CD4-positive, alpha-beta T cell treated with Interleukin-10 for 1 hour (primary cell): ENCODE data around the gene CFDP1.
"Not testable (repeated sequence)": the region's sequence is repeated elsewhere in the genome, so short reads cannot be mapped to it uniquely, and the experiment has no call there.

Experiments used
- DNase-seq: peaks from one replicate; pipeline ENCODE4 v3.0.0-alpha.2; 2020

CFDP1 gene

DNA sequence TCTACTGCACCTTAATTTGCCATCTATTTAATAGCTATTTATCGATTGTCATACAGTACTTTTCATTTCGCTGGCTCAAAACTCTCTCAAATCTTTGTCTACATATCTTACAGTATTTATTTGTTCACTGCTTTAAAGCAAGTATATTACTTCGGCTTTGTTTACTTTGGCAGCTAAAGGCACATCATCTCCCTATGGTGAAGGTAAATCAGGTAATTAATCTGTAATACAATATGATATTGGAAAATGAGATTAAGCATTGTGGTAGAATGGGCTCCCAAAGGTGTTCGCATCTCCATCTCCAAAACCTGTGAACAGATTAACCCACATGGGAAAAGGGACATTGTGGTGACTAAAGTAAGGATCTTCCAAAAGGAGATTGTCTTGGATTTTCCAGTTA lies 24.7 kb upstream of the CFDP1 start:
- DNase-seq, result no peak

DNA sequence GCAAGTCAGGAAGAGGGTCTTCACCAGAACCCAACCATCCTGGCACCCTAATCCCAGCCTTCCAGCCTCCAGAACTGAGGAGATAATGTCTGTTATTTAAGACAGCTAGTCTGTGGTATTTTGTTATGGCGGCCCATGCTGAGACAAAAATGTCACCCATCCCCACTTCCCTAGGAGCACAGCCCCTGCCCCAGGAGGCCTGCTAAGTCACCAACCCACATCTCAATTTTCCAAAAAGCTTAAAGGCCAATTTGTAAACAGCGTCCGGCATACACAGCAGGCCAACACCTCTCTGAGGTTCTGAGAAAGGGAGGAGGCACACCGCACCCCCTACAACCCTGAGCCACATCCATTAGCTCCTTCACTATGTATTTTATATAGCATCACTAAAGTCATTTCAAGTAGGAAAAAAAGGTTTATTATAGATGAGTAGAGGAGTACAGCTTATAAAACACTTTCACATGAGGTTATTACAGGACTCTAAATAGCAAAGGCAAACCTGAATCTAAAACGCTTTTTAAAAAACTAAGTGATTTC lies 24.2 kb upstream of the CFDP1 start:
- no peak for DNase-seq

DNA sequence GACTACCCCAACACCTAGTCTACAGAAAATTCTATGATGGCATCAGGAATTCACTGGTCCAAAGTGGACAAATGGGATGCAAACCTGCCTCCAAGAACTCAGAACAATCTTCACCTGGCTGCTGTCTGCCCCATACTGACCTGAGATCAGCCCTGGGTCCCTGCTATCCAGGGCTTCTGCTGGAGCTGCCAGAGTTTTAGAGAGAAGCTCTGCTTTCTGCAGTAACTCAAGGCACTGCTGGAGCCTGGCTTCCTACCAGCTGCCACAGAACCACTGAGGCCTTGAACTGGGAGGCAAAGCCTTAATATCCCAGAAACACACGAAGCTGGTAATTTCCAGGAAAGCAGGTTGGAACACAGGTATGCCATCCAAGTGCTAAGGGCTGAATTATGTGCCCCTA lies 23.7 kb upstream of the CFDP1 start:
- DNase-seq, result no peak

DNA sequence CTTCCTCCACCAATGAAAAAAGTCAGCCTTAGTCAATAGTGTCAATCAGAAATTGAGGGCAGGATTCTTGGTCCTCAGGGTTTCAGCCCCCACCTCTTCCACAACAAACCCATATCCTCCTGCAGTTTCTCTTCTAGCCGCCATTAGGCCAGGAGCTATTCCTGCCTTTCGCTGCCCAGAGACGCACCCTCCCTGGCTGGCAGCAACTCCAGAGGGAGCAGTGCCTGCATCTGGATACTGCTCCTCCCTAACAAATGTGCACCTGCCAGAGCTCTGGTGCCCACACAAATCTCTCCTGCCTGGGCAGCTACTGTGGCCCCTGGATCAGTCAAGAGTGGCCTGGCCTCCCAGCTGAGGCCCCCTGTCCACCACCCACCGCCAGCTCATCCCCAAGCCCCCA lies 23.2 kb upstream of the CFDP1 start:
- DNase-seq, result not testable (repeated sequence)

DNA sequence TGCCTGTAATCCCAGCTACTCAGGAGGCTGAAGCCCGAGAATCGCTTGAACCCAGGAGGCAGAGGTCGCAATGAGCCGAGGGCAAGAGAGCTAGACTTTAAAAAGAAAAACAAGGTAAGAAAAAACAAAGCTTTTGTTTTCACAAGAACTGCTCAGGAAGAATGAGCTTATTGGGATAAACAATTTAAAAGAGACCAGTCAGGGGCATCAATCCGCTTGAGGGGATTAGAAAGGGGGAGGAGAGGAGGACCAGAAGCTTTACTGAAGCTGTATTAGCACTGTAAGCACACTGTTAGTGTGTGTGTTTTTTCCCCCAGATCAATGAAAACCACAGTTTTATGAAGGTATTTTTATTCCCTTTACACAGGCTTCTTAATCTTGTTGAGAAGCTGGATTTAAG lies 22.4 kb upstream of the CFDP1 start:
- DNase-seq, result no peak

DNA sequence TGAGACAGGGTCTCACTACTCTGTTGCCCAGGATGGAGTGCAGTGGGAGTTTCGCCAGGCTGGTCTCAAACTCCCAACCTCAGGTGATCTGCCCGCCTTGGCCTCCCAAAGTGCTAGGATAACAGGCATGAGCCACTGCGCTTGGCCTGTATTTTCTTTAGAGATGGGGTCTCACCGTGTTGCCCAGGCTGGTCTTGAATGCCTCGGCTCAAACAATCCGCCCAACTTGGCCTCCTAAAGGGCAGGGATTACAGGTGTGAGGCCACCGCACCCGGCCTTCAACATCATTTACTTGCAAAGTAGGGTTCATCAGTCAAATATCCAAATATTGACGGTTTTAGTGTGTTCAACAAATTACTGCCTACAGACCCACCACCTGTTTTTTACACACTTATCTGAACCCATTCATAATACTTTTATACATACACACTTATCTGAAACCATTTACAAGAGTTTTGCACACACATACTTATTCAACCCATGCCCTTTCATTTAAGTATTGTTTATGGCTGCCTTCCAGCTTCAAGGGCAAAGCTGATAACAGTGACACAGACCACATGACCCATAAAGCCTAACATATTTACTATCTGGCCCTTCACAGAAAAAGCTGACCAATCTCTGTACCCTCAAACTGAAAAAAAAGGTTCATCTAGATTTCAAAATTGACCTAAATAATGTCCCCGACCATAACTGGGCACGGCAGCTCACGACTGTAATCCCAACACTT lies 19.3 kb upstream of the CFDP1 start:
- DNase-seq, result no peak

DNA sequence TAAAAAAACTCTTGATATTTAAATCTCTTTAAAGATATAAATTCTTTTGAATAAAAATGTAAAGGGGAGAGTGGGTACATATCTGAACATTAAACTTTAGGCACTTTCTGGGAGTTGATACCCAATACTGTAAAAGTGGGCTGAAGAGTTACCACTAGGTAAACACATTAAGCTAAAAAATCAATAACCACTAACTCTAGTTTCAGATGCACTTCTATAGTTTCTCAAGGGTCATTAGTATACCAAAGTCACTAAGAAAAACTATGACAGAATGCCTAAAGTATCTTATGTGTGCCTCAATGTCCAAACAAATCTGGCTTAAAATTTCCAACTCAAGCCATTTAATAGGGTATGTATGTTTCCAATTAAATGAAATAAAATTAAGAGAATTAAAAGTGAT lies 13.1 kb upstream of the CFDP1 start:
- DNase-seq, result no peak

DNA sequence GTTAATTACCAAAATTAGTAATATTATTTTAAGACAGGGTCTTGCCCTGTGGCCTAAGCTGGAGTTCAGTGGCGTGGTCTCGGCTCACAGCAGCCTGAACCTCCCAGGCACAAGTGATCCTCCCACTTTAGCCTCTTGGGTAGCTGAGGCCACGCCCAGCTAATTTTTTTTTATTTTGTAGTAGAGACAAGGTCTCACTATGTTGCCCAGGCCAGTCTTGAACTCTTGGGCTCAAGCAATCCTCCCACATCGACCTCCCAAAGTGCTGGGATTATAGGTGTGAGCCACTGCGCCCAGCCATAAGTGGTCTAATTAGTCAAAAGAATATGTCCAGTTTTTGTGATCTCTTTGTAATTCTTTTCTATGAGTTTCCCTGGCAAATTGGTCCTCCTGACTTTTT lies 12.0 kb upstream of the CFDP1 start:
- no peak for DNase-seq

DNA sequence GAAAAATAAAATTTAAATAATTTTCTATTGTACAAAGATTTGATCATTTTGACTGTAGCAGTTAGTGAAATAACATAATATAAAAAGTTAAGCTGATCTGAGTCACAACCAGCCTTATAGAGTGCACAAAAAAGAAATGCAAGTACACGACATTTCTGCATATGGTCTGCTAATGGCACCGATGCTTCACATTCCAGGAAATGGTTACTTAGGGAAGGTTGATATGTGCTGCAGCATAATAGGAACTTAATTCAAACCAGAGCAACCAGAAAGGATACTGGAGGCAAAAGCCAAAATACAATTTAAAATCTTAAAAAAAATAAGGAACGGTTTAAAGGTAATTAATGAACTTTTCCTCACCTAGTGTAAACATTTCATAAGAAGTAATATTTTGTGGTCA lies 10.0 kb upstream of the CFDP1 start:
- no peak for DNase-seq

DNA sequence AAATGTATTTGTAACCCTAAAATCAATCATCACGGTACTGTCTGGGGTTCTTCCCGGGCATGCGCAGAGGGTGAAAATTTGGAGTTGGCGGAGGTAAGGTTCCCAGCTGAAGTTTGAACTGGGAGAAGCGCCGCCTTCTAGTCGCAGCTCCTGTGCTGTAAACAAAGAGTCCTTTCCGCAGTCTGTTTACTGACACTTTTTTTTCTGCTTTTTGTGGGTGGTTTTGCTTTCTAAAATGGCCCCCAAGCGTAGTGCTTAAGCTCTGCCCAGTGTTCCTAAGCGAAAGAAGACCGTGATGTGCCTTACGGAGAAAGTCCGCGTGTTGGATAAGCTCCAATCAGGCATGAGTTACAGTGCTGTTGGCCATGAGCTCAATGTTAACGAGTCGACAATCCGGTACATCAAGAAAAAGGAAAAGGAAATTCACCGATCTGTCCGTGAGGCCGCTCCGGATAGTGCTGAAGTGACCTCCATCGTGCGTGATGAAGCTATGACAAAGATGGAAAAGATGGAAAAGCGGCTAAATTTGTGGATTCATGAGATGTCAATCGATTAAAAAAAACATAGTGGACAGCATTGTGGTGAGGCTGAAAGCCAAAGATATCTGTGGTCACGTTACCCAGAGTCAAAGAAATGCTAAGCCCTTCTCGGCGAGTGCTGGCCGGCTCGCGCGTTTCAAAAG lies 570 bp upstream of the CFDP1 start:
- peak; percentile 87 for DNase-seq

DNA sequence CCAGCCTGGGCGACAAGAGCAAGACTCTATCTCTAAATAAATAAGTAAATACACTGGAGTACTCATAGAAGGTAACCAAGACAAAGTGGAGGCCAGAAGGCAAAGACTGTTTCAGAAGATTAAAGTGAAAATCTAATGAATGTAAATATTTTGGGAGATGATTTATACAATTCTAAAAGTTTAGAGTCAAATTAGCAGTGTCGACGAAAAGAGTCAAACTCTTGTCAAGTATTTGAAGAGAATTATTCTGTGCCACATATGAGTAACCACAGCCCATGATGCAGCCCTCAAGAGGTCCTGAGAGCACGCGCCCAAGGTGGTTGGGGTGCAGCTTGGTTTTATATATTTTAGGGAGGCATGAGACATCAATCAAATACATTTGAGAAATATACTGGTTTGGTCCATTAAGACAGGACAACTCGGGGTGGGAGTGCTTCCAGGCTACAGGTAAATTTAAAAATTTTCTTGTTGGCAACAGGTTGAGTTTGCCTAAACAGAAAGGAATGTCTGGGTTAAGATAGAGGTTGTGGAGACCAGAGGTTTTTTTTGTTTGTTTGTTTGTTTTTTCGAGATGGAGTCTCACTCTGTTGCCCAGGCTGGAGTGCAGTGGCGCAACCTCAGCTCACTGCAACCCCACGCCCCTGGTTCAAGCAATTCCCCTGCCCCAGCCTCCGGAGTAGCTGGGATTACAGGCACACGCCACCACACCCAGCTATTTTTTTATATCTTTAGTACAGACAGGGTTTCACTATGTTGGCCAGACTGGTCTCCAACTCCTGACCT lies 3.5 kb downstream of the CFDP1 start:
- DNase-seq, result no peak

DNA sequence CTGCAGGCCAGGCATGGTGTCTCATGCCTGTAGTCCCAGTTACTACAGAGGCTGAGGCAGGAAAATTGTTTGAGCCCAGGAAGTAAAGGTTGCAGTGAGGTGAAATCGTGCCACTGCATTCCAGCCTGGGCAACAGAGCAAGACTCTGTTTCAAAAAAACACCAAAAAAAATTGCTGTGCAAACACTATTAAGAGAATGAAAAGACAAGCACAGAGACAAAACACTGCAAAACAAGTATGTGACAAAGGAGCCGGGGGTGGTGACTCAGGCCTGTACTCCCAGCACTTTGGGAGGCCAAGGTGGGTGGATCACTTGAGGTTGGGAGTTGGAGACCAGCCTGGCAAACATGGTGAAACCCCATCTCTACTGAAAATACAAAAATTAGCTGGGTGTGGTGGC lies 6.8 kb downstream of the CFDP1 start:
- DNase-seq, result not testable (repeated sequence)

DNA sequence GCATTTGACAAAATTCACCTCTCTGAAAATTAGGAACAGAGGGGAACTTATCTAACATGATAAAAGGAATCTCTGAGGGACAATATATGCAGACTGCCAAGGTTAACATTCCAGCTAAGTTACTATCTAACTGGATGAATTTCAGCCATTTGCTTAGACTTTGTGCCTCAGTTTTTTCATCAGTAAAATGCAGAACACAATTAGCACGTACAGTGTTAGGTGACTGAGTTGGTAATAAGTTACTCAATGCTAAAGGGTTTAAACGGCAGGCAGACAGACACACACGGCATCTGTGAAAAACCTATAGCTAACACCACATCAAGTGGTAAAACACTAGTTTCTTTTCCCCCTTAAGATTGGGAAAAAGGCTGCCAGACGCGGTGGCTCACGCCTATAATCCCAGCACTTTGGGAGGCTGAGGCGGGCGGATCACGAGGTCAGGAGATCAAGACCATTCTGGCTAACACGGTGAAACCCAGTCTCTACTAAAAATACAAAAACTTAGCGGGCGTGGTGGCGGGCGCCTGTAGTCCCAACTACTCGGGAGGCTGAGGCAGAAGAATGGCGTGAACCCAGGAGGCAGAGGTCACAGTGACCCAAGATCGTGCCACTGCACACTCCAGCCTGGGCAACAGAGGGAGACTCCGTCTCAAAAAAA lies 9.1 kb downstream of the CFDP1 start:
- DNase-seq, result not testable (repeated sequence)

DNA sequence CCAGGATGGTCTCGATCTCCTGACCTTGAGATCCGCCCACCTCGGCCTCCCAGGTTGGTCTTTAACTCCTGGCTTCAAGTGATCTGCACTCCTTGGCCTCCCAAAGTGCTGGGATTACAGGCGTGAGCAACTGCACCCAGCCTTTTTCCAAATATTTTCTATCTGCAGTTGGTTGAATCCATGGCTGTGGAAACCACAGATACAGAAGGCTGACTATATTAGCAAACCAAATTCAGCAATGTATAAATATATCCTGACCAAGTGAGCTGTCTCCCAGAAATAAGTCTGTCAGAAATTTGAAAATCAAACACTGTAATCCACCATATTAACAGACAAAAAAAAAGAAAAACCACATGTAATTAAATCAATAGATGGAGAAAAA lies 9.6 kb downstream of the CFDP1 start:
- DNase-seq, result no peak

DNA sequence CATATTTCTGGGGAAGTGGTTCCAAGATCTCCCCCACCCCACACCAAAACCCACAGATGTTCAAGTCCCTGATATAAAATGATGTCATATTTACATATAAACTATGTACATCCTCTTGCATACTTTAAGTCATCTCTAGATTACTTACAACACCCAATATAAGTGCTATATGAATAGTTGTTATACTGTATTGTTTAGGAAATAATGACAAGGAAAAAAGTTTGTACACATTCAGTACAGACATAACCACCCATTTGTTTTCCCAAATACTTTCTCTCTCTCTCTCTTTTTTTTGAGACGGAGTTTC lies 11.5 kb downstream of the CFDP1 start:
- DNase-seq, result no peak

DNA sequence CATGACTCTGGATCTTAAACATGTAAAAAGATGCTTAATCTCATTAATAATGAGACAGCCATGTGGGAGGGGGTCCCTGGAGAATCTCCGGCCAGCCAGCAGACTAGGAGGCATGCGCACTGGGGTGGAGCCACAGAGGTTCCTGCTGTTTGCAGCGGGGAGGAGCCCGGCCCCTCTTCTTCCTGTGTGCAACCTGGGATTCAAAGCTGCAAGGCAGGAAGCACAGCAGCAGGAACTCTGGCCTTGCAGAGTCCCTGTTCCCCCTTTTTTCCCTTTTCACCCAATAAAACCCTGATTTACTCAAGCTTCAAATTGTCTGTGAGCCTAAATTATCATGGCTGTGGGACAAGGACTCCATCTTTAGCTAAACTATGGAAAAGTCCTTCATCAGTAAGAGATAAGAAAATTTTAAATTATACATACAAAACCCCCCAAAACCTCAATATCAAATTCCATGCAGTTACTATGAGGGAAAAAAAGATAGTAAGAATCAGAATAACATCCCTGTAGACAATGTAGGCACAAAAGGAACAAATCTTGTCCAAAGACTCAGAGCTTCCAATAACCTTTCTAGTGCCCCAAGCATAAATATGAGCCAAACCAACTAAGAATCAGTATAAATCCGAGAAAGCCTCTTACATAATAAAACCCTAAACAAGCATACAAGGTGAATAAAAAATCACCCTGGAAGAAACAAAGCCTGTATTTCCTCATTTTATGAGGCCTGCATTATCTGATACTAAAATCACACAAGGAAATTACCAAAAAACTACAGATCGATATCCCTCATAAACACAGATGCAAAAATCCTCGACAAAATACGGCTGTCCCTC lies 12.1 kb downstream of the CFDP1 start:
- DNase-seq, result no peak

DNA sequence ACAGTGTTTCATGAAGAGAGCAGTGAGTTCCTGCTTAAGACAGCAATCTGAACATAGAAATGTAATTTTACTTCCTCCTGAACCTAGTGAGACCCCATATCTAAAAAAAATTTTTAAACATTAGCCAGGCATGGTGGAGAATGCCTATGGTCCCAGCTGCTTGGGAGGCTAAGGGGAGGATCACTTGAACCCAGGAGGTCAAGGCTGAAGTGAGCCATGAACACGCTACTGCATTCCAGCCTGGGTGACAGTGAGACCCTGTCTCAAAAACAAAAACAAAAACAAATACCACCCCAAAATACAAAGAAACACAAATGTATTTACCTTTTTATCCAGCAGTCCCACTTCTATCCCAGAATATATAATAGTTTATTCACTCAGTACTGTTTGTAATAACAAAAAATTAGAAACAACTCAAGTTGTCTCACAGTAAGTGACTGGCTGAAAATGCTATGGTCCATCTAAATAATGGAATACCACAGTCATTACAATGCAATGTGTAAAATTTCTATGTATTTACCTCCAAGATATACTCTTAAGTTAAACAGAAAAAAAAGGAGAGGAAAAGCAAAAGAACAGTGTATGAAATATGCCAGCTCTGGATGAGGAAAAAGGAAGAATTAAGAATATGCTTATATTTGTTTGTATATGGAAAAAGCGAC lies 16.3 kb downstream of the CFDP1 start:
- DNase-seq, result no peak

DNA sequence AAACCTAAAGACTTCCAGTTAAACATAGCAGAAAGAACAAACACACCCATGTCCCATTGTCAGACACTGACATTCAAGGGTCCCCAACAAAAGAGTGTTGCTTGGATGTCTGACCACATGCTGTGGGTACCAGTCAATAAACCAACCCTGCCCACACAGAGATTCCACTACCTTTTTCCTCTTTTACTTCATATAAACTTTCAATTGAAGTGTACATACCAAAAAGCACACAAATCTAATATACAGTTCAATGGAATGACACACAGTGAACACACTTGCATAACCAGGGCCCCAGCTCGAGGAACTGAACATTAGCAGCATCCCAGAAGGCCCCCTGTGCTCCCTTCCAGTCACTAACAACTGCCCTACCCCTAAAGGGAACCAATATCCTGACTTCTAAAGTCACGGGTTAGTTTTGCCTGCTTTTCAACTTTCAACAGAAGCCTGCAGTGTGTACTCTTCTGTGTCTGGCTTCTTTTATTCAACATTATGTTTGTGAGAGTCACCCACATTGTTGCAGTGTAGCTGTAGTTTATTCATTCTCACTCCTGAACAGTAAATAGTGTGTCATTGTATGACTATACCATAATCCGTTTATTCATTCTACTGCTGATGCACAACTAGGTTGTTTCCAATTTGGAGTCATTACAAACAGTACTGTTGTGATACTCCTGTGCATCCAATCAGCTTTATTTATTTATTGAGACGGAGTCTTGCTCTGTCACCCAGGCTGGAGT lies 18.0 kb downstream of the CFDP1 start:
- no peak for DNase-seq

DNA sequence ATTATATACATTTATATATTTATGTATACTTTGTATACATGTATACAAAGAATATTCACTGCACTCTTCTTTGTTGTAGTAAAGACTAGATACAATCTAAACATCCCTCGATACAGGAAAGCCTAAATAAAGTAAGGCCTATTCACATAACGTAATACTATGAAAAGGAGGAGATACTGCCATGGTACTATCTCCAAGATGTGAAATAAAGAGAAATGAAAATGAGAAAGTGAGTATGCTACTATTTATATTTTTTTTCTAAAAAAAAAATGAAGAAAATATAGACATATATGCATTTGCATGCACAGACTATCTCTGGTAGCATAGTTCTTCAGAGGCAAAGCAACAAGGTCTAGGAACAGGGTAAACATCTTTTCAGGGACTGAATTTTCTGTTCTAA lies 19.4 kb downstream of the CFDP1 start:
- no peak for DNase-seq

DNA sequence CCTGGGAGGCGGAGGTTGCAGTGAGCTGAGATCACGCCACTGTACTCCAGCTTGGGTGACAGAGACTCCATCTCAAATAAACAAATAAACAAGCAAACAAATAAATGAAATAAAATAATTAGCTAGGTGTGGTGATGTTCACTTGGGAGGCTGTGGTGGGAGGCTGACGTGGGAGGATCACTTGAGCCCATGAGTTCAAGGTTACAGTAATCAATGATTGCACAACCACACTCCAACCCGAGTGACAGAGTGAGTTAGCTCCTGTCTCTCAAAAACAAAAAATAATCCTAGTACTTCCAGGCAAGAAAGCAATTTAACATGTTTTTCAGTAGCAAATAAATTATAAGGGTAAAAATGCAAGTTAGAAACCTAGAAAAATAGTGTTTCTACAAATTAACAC lies 26.4 kb downstream of the CFDP1 start:
- no peak for DNase-seq

DNA sequence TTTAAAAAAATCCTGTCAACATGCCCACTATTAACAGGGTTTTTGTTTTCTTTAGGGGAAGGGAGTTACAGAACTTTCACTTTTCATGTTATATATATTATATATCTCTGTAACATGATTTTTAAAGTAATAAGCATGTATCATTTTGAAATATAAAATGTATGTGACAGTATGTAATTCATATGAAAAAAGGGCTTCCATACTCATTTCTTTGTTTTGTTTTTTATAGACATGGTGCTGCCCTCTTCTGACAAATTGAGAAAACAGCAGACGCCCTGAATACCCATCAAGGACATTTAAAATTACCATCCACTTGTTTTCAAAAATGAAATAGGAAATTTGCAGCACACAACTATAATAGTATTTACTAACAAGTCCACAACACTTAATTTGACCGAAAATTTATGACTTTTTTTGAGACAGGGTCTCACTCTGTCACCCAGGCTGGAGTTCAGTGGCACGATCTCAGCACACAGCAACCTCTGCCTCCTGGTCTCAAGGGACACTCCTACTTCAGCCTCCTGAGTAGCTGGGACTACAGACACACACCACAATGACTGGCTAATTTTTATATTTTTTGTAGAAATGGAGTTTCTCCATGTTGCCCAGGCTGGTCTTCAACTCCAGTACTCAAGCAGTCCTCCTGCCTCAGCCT lies 30.4 kb downstream of the CFDP1 start:
- DNase-seq, result peak; percentile 56
